ENCODE results near the gene ELANE.
"Not testable (repeated sequence)": the region's sequence is repeated elsewhere in the genome, so short reads cannot be mapped to it uniquely, and the experiment has no call there.

ELANE gene

DNA sequence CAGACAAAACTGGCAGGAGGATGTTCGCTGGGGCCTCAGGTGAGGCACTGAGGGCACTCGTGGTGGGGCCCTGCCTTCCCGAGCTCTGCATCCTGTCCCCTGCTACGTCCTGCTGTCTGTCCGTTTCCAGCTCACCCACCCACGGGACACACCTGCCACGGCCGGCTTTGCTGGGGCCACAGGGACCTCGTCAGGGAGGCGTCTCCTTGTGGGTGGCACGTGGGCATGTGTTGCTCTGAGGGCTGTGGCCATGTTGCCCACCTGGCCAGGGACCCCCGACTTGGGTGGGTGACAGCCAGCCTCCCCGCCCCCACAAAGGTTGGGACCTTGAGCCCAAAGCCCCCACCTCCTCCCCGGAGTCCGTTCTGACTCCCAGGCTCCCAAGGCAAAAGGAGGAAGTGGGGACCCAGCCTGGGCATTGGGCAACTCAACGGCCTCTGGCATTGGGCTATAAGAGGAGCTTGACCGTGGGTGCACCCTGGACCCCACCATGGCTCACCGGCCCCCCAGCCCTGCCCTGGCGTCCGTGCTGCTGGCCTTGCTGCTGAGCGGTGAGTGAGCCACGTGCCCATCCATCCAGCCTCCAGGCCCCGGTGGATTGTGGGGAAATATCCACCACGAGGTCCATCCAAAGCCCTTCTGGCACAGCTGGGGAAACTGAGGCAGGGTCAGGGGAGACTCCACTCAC, 11.4 kb upstream of the ELANE start, which contains the start of gene PRTN3:
Gene PRTN3, plus strand, starts transcription at position 481 of the 688 bp plus-strand sequence. Its CDS starts 10 bp downstream, at position 491.
- Histone ChIP-seq H3K14ac (ENCODE audit: low read length) (no peak within 1 kb of the TSS), H2AK5ac (ENCODE audit: low read length) (no peak within 1 kb of the TSS), H2BK5ac (ENCODE audit: low read depth, low read length, poor library complexity) (no peak within 1 kb of the TSS), H2AFZ (ENCODE audit: insufficient read depth, low read length, poor library complexity) (no peak within 1 kb of the TSS), H3K27ac (ENCODE audit: low read depth, low read length) (no peak within 1 kb of the TSS), H3K4ac (ENCODE audit: low read depth, low read length) (no peak within 1 kb of the TSS), H3K36me3 (ENCODE audit: control insufficient read depth in 1 of 2, insufficient read depth in 2 of 2, low read length in 2 of 2) (no peaks in the 10 kb centered on the region), H3K18ac (ENCODE audit: low read length) (no peak within 1 kb of the TSS), H3K23ac (ENCODE audit: low read length) (no peak within 1 kb of the TSS), H3K79me1 (ENCODE audit: low read length) (no peaks in the 10 kb centered on the region), H2BK12ac (ENCODE audit: low read length) (no peak within 1 kb of the TSS), H3K9ac (ENCODE audit: low read length) (no peak within 1 kb of the TSS), H3K4me1 (ENCODE audit: control insufficient read depth in 1 of 2, insufficient read depth in 2 of 2, low read length in 2 of 2) (peaks cover 2 to 4% of the 10 kb centered on the region in 2 experiments), H3K27me3 (ENCODE audit: insufficient read depth, low read length) (peaks cover 18% of the 10 kb centered on the region), H3K79me2 (ENCODE audit: control insufficient read depth, insufficient read depth, low read length, poor library complexity) (no peaks in the 10 kb centered on the region), H3K4me3 (ENCODE audit: low read depth, low read length) (no peak within 1 kb of the TSS), H3K9me3 (ENCODE audit: insufficient read depth, low read depth, low read length) (peaks cover 5% of the 10 kb centered on the region), H4K12ac (ENCODE audit: low read depth, low read length) (no peak within 1 kb of the TSS), H3K4me2 (ENCODE audit: low read length) (no peak within 1 kb of the TSS), H4K91ac (ENCODE audit: low read depth, low read length) (no peak within 1 kb of the TSS), H2BK120ac (ENCODE audit: insufficient read depth, low read length, poor library complexity) (no peak within 1 kb of the TSS), H4K8ac (ENCODE audit: low read depth, low read length) (no peak within 1 kb of the TSS)
- no CpG with 5 or more reads among the region's 24 CpGs for WGBS (ENCODE audit: extremely low coverage, insufficient coverage, insufficient read length)
- DNase-seq = no peak

DNA sequence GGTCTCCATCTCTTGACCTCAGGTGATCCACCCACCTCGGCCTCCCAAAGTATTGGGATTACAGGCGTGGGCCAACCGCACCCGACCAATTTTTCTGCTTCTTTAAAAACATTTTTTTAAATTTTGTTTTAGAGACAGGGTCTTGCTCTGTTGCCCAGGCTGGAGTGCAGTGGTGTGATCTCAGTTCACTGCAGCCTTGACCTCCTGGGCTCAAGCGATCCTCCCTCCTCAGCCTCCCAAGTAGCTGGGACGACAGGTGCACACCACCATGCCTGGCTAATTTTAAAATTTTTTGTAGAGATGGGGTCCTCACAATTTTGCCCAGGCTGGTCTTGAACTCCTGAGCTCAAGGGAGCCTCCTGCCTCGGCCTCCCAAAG, 9.3 kb upstream of the ELANE start:
- H2AFZ ChIP-seq (ENCODE audit: insufficient read depth, low read length, poor library complexity); H3K14ac ChIP-seq (ENCODE audit: low read length); H2AK5ac ChIP-seq (ENCODE audit: low read length); DNase-seq; H2BK12ac ChIP-seq (ENCODE audit: low read length); H4K91ac ChIP-seq (ENCODE audit: low read depth, low read length); H3K18ac ChIP-seq (ENCODE audit: low read length); H3K9me3 ChIP-seq (ENCODE audit: insufficient read depth, low read depth, low read length); H3K23ac ChIP-seq (ENCODE audit: low read length); H3K4me1 ChIP-seq (ENCODE audit: control insufficient read depth in 1 of 2, insufficient read depth in 2 of 2, low read length in 2 of 2); H3K36me3 ChIP-seq (ENCODE audit: control insufficient read depth in 1 of 2, insufficient read depth in 2 of 2, low read length in 2 of 2); H3K79me1 ChIP-seq (ENCODE audit: low read length); H3K4me3 ChIP-seq (ENCODE audit: low read depth, low read length); H3K79me2 ChIP-seq (ENCODE audit: control insufficient read depth, insufficient read depth, low read length, poor library complexity); H3K27ac ChIP-seq (ENCODE audit: low read depth, low read length); H2BK5ac ChIP-seq (ENCODE audit: low read depth, low read length, poor library complexity); H4K12ac ChIP-seq (ENCODE audit: low read depth, low read length); H3K4ac ChIP-seq (ENCODE audit: low read depth, low read length); H3K9ac ChIP-seq (ENCODE audit: low read length); H3K4me2 ChIP-seq (ENCODE audit: low read length); H4K8ac ChIP-seq (ENCODE audit: low read depth, low read length); H2BK120ac ChIP-seq (ENCODE audit: insufficient read depth, low read length, poor library complexity): not testable (repeated sequence)
- WGBS (ENCODE audit: extremely low coverage, insufficient coverage, insufficient read length) = no CpG with 5 or more reads among the region's 7 CpGs
- H3K27me3 ChIP-seq (ENCODE audit: insufficient read depth, low read length) = peaks cover 18% of the 10 kb centered on the region

DNA sequence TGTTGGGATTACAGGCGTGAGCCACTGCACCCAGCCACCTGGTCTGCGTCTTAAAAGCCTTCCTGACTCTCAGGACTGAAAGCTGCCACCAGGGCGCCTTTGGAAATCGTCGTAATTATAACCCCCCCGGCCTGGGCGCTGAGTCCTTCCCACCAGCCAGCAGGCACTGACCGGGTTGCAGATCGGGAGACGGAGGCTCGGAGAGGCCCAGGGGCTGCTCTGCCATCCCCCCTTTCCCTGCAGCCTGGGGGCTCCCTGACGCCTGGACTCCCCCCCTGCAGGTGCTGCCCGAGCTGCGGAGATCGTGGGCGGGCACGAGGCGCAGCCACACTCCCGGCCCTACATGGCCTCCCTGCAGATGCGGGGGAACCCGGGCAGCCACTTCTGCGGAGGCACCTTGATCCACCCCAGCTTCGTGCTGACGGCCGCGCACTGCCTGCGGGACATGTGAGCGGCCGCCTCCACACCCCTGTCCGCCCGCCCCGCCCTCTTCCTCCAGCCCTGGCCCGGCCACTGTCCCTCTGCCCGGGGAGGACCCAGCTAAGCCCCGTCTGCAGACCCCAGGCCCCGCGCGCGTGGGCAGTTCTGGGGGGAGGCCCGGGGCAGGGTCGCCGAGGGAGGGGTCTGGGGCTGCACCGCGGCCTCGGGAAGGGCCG, 8.8 kb upstream of the ELANE start:
- H3K14ac ChIP-seq (ENCODE audit: low read length) = no peak overlapping the region
- H3K18ac ChIP-seq (ENCODE audit: low read length) = no peak overlapping the region
- H2BK12ac ChIP-seq (ENCODE audit: low read length) = no peak overlapping the region
- H3K27ac ChIP-seq (ENCODE audit: low read depth, low read length) = no peak overlapping the region
- H2BK120ac ChIP-seq (ENCODE audit: insufficient read depth, low read length, poor library complexity) = no peak overlapping the region
- WGBS (ENCODE audit: extremely low coverage, insufficient coverage, insufficient read length) = no CpG with 5 or more reads among the region's 46 CpGs
- no peak overlapping the region for H4K12ac ChIP-seq (ENCODE audit: low read depth, low read length)
- H2AK5ac ChIP-seq (ENCODE audit: low read length) = no peak overlapping the region
- peaks cover 2 to 4% of the 10 kb centered on the region in 2 experiments for H3K4me1 ChIP-seq (ENCODE audit: control insufficient read depth in 1 of 2, insufficient read depth in 2 of 2, low read length in 2 of 2)
- no peak for DNase-seq
- H3K4ac ChIP-seq (ENCODE audit: low read depth, low read length) = no peak overlapping the region
- peaks cover 6% of the 10 kb centered on the region for H3K9me3 ChIP-seq (ENCODE audit: insufficient read depth, low read depth, low read length)
- no peak overlapping the region for H3K4me2 ChIP-seq (ENCODE audit: low read length)
- H4K91ac ChIP-seq (ENCODE audit: low read depth, low read length) = no peak overlapping the region
- H3K79me2 ChIP-seq (ENCODE audit: control insufficient read depth, insufficient read depth, low read length, poor library complexity) = no peaks in the 10 kb centered on the region
- no peak overlapping the region for H3K4me3 ChIP-seq (ENCODE audit: low read depth, low read length)
- H3K36me3 ChIP-seq (ENCODE audit: control insufficient read depth in 1 of 2, insufficient read depth in 2 of 2, low read length in 2 of 2) = no peaks in the 10 kb centered on the region
- H3K9ac ChIP-seq (ENCODE audit: low read length) = no peak overlapping the region
- H3K23ac ChIP-seq (ENCODE audit: low read length) = no peak overlapping the region
- H2BK5ac ChIP-seq (ENCODE audit: low read depth, low read length, poor library complexity) = no peak overlapping the region
- H2AFZ ChIP-seq (ENCODE audit: insufficient read depth, low read length, poor library complexity) = no peak overlapping the region
- H3K27me3 ChIP-seq (ENCODE audit: insufficient read depth, low read length) = peaks cover 18% of the 10 kb centered on the region
- no peaks in the 10 kb centered on the region for H3K79me1 ChIP-seq (ENCODE audit: low read length)
- no peak overlapping the region for H4K8ac ChIP-seq (ENCODE audit: low read depth, low read length)

DNA sequence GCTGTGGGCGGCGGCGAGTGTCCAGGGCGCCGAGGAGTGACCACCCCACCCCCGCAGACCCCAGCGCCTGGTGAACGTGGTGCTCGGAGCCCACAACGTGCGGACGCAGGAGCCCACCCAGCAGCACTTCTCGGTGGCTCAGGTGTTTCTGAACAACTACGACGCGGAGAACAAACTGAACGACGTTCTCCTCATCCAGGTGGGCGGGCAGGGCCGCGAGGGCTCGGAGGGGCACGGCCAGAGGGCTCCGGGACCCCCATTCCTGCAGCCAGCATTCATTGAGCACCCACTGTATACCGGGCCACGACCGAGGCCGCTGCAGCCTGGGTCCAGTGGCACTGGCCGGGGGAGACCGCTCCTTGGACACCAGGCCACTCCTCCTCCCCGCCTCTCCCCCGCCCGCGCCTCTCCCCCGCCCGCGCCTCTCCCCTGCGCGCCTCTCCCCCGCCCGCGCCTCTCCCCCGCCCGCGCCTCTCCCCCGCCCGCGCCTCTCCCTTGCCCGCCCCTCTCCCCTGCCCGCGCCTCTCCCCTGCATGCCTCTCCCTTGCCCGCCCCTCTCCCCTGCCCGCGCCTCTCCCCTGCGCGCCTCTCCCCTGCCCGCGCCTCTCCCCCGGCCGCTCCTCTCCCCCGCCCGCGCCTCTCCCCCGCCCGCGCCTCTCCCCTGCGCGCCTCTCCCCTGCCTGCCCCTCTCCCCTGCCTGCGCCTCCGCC, 8.1 kb upstream of the ELANE start:
- Histone ChIP-seq H2BK12ac (ENCODE audit: low read length) (no peak overlapping the region), H3K36me3 (ENCODE audit: control insufficient read depth in 1 of 2, insufficient read depth in 2 of 2, low read length in 2 of 2) (no peaks in the 10 kb centered on the region), H3K4me2 (ENCODE audit: low read length) (no peak overlapping the region), H4K12ac (ENCODE audit: low read depth, low read length) (no peak overlapping the region), H3K27ac (ENCODE audit: low read depth, low read length) (no peak overlapping the region), H3K4me1 (ENCODE audit: control insufficient read depth in 1 of 2, insufficient read depth in 2 of 2, low read length in 2 of 2) (peaks cover 2 to 4% of the 10 kb centered on the region in 2 experiments), H3K18ac (ENCODE audit: low read length) (no peak overlapping the region), H3K14ac (ENCODE audit: low read length) (no peak overlapping the region), H3K4ac (ENCODE audit: low read depth, low read length) (no peak overlapping the region), H3K27me3 (ENCODE audit: insufficient read depth, low read length) (peaks cover 18% of the 10 kb centered on the region), H4K8ac (ENCODE audit: low read depth, low read length) (no peak overlapping the region), H2AK5ac (ENCODE audit: low read length) (no peak overlapping the region), H3K23ac (ENCODE audit: low read length) (no peak overlapping the region), H2BK5ac (ENCODE audit: low read depth, low read length, poor library complexity) (no peak overlapping the region), H2BK120ac (ENCODE audit: insufficient read depth, low read length, poor library complexity) (no peak overlapping the region), H3K4me3 (ENCODE audit: low read depth, low read length) (no peak overlapping the region), H3K79me1 (ENCODE audit: low read length) (no peaks in the 10 kb centered on the region), H4K91ac (ENCODE audit: low read depth, low read length) (no peak overlapping the region), H3K9me3 (ENCODE audit: insufficient read depth, low read depth, low read length) (peaks cover 6% of the 10 kb centered on the region), H3K79me2 (ENCODE audit: control insufficient read depth, insufficient read depth, low read length, poor library complexity) (no peaks in the 10 kb centered on the region), H2AFZ (ENCODE audit: insufficient read depth, low read length, poor library complexity) (no peak overlapping the region), H3K9ac (ENCODE audit: low read length) (no peak overlapping the region)
- DNase-seq = no peak
- no CpG with 5 or more reads among the region's 70 CpGs for WGBS (ENCODE audit: extremely low coverage, insufficient coverage, insufficient read length)
